Neural cell (in vitro differentiated cells): ENCODE measurements around the gene TRPM4. TPM values are rescaled to one million over a fixed set of nuclear protein-coding genes. Genes with fewer than 3 reads are reported as not detected.

Experiments
- H2AFZ ChIP-seq: fragments of 200-600, 300-800 bp; sonication (generic), shearing (Covaris generic); 2 replicates; pipeline ENCODE4 v1.6.0; 2014; ENCODE audit warnings: low read depth, mild to moderate bottlenecking, antibody characterized with exemption, low read length, moderate library complexity
- H3F3A ChIP-seq: fragments of 200-600 bp; shearing (Covaris generic); 2 replicates; pipeline ENCODE4 v1.6.1; 2016; ENCODE audit warnings: mild to moderate bottlenecking, moderate library complexity, mixed read lengths, antibody characterized with exemption, low read length; ENCODE audit not compliant: insufficient read depth, poor library complexity, severe bottlenecking
- H3K27ac ChIP-seq: fragments of 200-600, 300-800 bp; sonication (generic), shearing (Covaris generic); 2 replicates; pipeline ENCODE4 v1.5.1; 2014; ENCODE audit warnings: mild to moderate bottlenecking, low read length, moderate library complexity
- H3K27me3 ChIP-seq: fragments of 300-800, 200-600 bp; sonication (generic), shearing (Covaris generic); 2 replicates; pipeline ENCODE4 v1.6.0; 2014; ENCODE audit warnings: mild to moderate bottlenecking, low read depth, low read length, moderate library complexity; ENCODE audit not compliant: insufficient read depth
- H3K36me3 ChIP-seq: fragments of 300-800, 200-600 bp; sonication (generic), shearing (Covaris generic); 2 replicates; pipeline ENCODE4 v1.5.1; 2014; ENCODE audit warnings: mild to moderate bottlenecking, antibody characterized with exemption, low read length, moderate library complexity; ENCODE audit not compliant: insufficient read depth
- H3K4me2 ChIP-seq: fragments of 300-800, 200-600 bp; sonication (generic), shearing (Covaris generic); 2 replicates; pipeline ENCODE4 v1.6.0; 2014; ENCODE audit warnings: mild to moderate bottlenecking, low read length
- H3K4me3 ChIP-seq: fragments of 300-800, 200-600 bp; sonication (generic), shearing (Covaris generic); 2 replicates; pipeline ENCODE4 v1.5.1; 2014; ENCODE audit warnings: mild to moderate bottlenecking, low read length, moderate library complexity
- H3K79me2 ChIP-seq: fragments of 200-600 bp; shearing (Covaris generic); replicated peaks from 2 replicates; pipeline ENCODE4 v1.6.0; 2014; ENCODE audit warnings: mild to moderate bottlenecking, low read length, moderate library complexity; ENCODE audit not compliant: insufficient read depth
- H3K9ac ChIP-seq: fragments of 300-800, 200-600 bp; sonication (generic), shearing (Covaris generic); 2 replicates; pipeline ENCODE4 v1.6.1; 2016; ENCODE audit warnings: mild to moderate bottlenecking, low read length, mixed read lengths
- H3K9me2 ChIP-seq: fragments of 200-600 bp; shearing (Covaris generic); 2 replicates; pipeline ENCODE4 v1.6.1; 2016; ENCODE audit warnings: mild to moderate bottlenecking, low read length, mixed read lengths; ENCODE audit not compliant: insufficient read depth
- H3K9me3 ChIP-seq: fragments of 200-600, 300-800 bp; sonication (generic), shearing (Covaris generic); 2 replicates; pipeline ENCODE4 v1.6.1; 2016; ENCODE audit warnings: mild to moderate bottlenecking, mixed run types, low read length, moderate library complexity, mixed read lengths
- H4K20me1 ChIP-seq: fragments of 200-600 bp; shearing (Covaris generic); 2 replicates; pipeline ENCODE4 v1.6.1; 2016; ENCODE audit warnings: mild to moderate bottlenecking, mixed run types; ENCODE audit not compliant: insufficient read depth
- EP300 ChIP-seq: fragments of 450-650 bp; conservative IDR thresholded peaks from 2 replicates; pipeline ENCODE4 v1.6.1; 2014; ENCODE audit warnings: antibody characterized with exemption, mild to moderate bottlenecking, moderate library complexity; ENCODE audit not compliant: poor library complexity, severe bottlenecking
- EZH2 ChIP-seq: fragments of 200-600, 300-800 bp; shearing (Covaris generic), sonication (generic); IDR thresholded peaks from 2 replicates; pipeline ENCODE4 v1.6.1; 2014; ENCODE audit warnings: antibody characterized with exemption, low read length, borderline replicate concordance, mild to moderate bottlenecking; ENCODE audit not compliant: insufficient read depth, poor library complexity, severe bottlenecking
- MXI1 ChIP-seq: fragments of 450-650 bp; conservative IDR thresholded peaks from 2 replicates; pipeline ENCODE4 v1.6.1; 2014; ENCODE audit warnings: antibody characterized with exemption, mild to moderate bottlenecking; ENCODE audit not compliant: poor library complexity, severe bottlenecking
- POLR2AphosphoS5 ChIP-seq: IDR thresholded peaks from 2 replicates; pipeline ENCODE4 v1.6.1; 2012
- RAD21 ChIP-seq: fragments of 450-650 bp; conservative IDR thresholded peaks from 2 replicates; pipeline ENCODE4 v1.6.1; 2014; ENCODE audit warnings: antibody characterized with exemption, mild to moderate bottlenecking, moderate library complexity
- REST ChIP-seq: IDR thresholded peaks from 2 replicates; pipeline ENCODE4 v1.6.1; 2012; ENCODE audit warnings: borderline replicate concordance
- SMC3 ChIP-seq: fragments of 450-650 bp; conservative IDR thresholded peaks from 2 replicates; pipeline ENCODE4 v1.6.1; 2014; ENCODE audit warnings: antibody characterized with exemption, mild to moderate bottlenecking, moderate library complexity; ENCODE audit not compliant: poor library complexity
- TAF1 ChIP-seq: IDR thresholded peaks from 2 replicates; pipeline ENCODE4 v1.6.1; 2012; ENCODE audit warnings: low read depth
- polyA plus RNA-seq: library from polyadenylated mRNA; depleted of rRNA; stranded (reverse); fragments of >200 nt; gene quantifications from 2 replicates; pipeline ENCODE4 v1.2.3, GENCODE V29; 2014
- TF ChIP-seq, protein P1 (sequence below): fragments of 450-650 bp; IDR thresholded peaks from 2 replicates; pipeline ENCODE4 v1.5.1; 2014; ENCODE audit warnings: antibody characterized with exemption, mild to moderate bottlenecking, moderate library complexity; ENCODE audit not compliant: poor library complexity, severe bottlenecking

Gene TRPM4
- polyA plus RNA-seq, 1 donor from 2014 or later: 42.5 TPM

DNA sequence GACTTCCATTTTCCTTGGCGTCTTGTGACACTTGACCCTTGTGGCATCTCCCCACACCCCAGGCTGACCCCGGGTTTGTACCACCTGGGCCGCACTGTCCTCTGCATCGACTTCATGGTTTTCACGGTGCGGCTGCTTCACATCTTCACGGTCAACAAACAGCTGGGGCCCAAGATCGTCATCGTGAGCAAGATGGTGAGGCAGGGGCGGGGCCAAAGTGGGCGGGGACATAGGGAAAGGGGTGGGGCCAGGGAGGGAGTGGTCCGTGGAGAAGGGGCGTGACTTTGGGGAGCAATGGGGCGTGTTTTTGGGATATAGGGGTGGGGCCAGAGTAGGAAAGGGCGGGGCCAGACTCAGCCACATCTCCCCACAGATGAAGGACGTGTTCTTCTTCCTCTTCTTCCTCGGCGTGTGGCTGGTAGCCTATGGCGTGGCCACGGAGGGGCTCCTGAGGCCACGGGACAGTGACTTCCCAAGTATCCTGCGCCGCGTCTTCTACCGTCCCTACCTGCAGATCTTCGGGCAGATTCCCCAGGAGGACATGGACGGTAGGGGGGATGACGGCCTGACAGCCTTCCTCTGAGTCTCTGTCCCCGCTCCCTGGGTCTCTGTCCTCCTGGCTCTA is 42.8 kb downstream of the TRPM4 start:
- Histone ChIP-seq H2AFZ (no peak overlapping the region), H3K9me3 (no peaks in the 10 kb centered on the region), H3K27me3 (no peaks in the 10 kb centered on the region), H3K36me3 (no peaks in the 10 kb centered on the region), H4K20me1 (no peaks in the 10 kb centered on the region), H3K79me2 (no peaks in the 10 kb centered on the region), H3K4me3 (no peak overlapping the region), H3K27ac (no peak overlapping the region), H3K4me2 (no peak overlapping the region), H3F3A (no peaks in the 10 kb centered on the region), H3K9ac (no peak overlapping the region), H3K9me2 (no peaks in the 10 kb centered on the region)
- TF ChIP-seq, protein P1, sequence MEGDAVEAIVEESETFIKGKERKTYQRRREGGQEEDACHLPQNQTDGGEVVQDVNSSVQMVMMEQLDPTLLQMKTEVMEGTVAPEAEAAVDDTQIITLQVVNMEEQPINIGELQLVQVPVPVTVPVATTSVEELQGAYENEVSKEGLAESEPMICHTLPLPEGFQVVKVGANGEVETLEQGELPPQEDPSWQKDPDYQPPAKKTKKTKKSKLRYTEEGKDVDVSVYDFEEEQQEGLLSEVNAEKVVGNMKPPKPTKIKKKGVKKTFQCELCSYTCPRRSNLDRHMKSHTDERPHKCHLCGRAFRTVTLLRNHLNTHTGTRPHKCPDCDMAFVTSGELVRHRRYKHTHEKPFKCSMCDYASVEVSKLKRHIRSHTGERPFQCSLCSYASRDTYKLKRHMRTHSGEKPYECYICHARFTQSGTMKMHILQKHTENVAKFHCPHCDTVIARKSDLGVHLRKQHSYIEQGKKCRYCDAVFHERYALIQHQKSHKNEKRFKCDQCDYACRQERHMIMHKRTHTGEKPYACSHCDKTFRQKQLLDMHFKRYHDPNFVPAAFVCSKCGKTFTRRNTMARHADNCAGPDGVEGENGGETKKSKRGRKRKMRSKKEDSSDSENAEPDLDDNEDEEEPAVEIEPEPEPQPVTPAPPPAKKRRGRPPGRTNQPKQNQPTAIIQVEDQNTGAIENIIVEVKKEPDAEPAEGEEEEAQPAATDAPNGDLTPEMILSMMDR: no peak
- TF ChIP-seq REST (no peak), EP300 (no peak), SMC3 (no peak), TAF1 (no peak)

GRCh38 chr19:49201042-49201441 is 43.5 kb downstream of the TRPM4 start:
- no peak overlapping the region for H2AFZ ChIP-seq
- no peak overlapping the region for H3K9ac ChIP-seq
- no peaks in the 10 kb centered on the region for H4K20me1 ChIP-seq
- H3K27ac ChIP-seq: no peak overlapping the region
- H3F3A ChIP-seq: no peaks in the 10 kb centered on the region
- H3K4me2 ChIP-seq: no peak overlapping the region
- H3K9me3 ChIP-seq: no peaks in the 10 kb centered on the region
- H3K27me3 ChIP-seq: no peaks in the 10 kb centered on the region
- H3K9me2 ChIP-seq: no peaks in the 10 kb centered on the region
- no peak for TF ChIP-seq EP300
- TF ChIP-seq REST: no peak
- no peak for TF ChIP-seq MXI1
- no peak for TF ChIP-seq POLR2AphosphoS5
- no peak for TF ChIP-seq SMC3
- TF ChIP-seq, protein P1: no peak
- no peak for TF ChIP-seq RAD21
- TF ChIP-seq TAF1: no peak
- TF ChIP-seq EZH2: no peak
- H3K4me3 ChIP-seq: no peak overlapping the region
- H3K79me2 ChIP-seq: no peaks in the 10 kb centered on the region
- no peaks in the 10 kb centered on the region for H3K36me3 ChIP-seq
